Peyer's patch (tissue), 4 donors: Measurements from ENCODE around the gene BEX4.

Experiments
- POLR2A ChIP-seq, 2 donors: fragments of 450-650 bp; IDR thresholded peaks; one replicate each; pipeline ENCODE4 v1.5.1; 2017; ENCODE audit warnings: antibody characterized with exemption in 2 of 2, mild to moderate bottlenecking in 2 of 2, moderate library complexity in 2 of 2
- TF ChIP-seq, protein P1 (sequence below), 6 experiments: fragments of 450-650 bp in 4 of 6; fragments of 200-600 bp in 2 of 6; sonication (generic) in 1 of 6; IDR thresholded peaks; one replicate each; pipeline ENCODE4 v1.5.1; 2017 to 2019; ENCODE audit warnings: antibody characterized with exemption in 6 of 6, mild to moderate bottlenecking in 3 of 6, moderate library complexity in 1 of 6

DNA sequence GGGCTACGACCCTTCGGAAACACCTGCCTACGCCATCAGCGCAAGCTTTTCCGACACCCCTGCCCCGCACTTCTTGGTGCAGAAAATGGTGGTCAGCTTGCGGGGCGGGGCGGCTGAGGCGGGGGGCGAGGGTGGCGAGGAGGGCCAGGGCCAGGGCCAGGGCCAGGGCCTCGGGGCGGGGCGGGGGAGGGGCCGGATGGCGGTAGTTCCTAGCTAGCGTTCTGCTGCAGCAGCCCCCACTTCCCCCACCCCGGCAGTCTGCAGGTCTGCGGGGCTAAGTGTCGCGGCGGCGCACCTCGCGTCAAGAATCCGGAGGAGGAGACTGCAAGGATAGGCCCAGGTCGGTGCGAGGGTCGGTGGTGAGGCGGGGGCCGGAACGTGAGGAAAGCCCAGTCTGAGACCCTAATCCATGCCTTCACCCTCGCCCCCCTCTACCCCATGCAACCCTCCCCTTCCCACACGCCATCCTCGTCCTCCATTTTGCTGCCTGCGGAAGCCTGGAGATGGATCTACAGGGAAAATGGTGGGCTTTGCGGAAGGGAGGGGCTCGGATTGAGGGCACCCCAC lies 600 bp downstream of the BEX4 start:
- TF ChIP-seq, protein P1, sequence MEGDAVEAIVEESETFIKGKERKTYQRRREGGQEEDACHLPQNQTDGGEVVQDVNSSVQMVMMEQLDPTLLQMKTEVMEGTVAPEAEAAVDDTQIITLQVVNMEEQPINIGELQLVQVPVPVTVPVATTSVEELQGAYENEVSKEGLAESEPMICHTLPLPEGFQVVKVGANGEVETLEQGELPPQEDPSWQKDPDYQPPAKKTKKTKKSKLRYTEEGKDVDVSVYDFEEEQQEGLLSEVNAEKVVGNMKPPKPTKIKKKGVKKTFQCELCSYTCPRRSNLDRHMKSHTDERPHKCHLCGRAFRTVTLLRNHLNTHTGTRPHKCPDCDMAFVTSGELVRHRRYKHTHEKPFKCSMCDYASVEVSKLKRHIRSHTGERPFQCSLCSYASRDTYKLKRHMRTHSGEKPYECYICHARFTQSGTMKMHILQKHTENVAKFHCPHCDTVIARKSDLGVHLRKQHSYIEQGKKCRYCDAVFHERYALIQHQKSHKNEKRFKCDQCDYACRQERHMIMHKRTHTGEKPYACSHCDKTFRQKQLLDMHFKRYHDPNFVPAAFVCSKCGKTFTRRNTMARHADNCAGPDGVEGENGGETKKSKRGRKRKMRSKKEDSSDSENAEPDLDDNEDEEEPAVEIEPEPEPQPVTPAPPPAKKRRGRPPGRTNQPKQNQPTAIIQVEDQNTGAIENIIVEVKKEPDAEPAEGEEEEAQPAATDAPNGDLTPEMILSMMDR (IDR thresholded peaks at IDR 0.05) = no peak
- no peak for TF ChIP-seq POLR2A (IDR thresholded peaks at IDR 0.05)
